Mesothelial cell of epicardium (in vitro differentiated cells): ENCODE results near the gene MYO5A. TPM values are rescaled to one million over a fixed set of nuclear protein-coding genes. Genes with fewer than 3 reads are reported as not detected.
A peak's percentile ranks its signal among the peaks of the same experiment; 100 is the strongest.
"Not testable (repeated sequence)": the region's sequence is repeated elsewhere in the genome, so short reads cannot be mapped to it uniquely, and the experiment has no call there.

Source experiments
- DNase-seq, 2 experiments: peaks; one replicate each; pipeline ENCODE4 v3.0.0; 2021; ENCODE audit warnings: low spot score in 2 of 2; ENCODE audit not compliant: unreplicated experiment in 2 of 2
- H3K27ac Mint-ChIP-seq: 2 replicates; pipeline ENCODE4 v1.8.0; 2021; ENCODE audit warnings: mixed read lengths
- H3K27me3 Mint-ChIP-seq: 2 replicates; pipeline ENCODE4 v1.8.0; 2021; ENCODE audit warnings: low read depth, mixed read lengths
- H3K36me3 Mint-ChIP-seq: 2 replicates; pipeline ENCODE4 v1.8.0; 2021; ENCODE audit warnings: mixed read lengths
- H3K4me1 Mint-ChIP-seq: 2 replicates; pipeline ENCODE4 v1.8.0; 2021; ENCODE audit warnings: mixed read lengths
- H3K4me3 Mint-ChIP-seq: 2 replicates; pipeline ENCODE4 v1.8.0; 2021; ENCODE audit warnings: mild to moderate bottlenecking, moderate library complexity, mixed read lengths
- H3K9me3 Mint-ChIP-seq: 2 replicates; pipeline ENCODE4 v1.8.0; 2021; ENCODE audit warnings: mixed read lengths
- CTCF ChIP-seq: fragments of 200-600 bp; sonication (generic); IDR thresholded peaks from one replicate; pipeline ENCODE4 v1.5.0; 2021; ENCODE audit warnings: antibody characterized with exemption; ENCODE audit not compliant: unreplicated experiment
- total RNA-seq: library from RNA; stranded (reverse); gene quantifications from 3 replicates; pipeline ENCODE4 v1.2.1, GENCODE V29; 2021

MYO5A gene
- total RNA-seq, 1 donor from 2014 or later: 14.4 TPM

GRCh38 chr15:52567871-52568600 lies 39.4 kb upstream of the MYO5A start:
- Mint-ChIP-seq H3K36me3 (no peaks in the 10 kb centered on the region), H3K27ac (peak overlapping the region; percentile 99), H3K9me3 (peaks cover under 1% of the 10 kb centered on the region), H3K4me3 (peak overlapping the region; percentile 89), H3K27me3 (no peaks in the 10 kb centered on the region), H3K4me1 (peaks cover 19% of the 10 kb centered on the region)
- DNase-seq: no peak
- TF ChIP-seq CTCF: no peak

- no peak for TF ChIP-seq CTCF
- Mint-ChIP-seq H3K27ac (peak overlapping the region; percentile 21), H3K36me3 (peaks cover 2% of the 10 kb centered on the region)
Measured at GRCh38 chr15:52566889-52567288, 38.2 kb upstream of the MYO5A start.

GRCh38 chr15:52565417-52566358 lies 37.0 kb upstream of the MYO5A start:
- H3K27me3 Mint-ChIP-seq, H3K36me3 Mint-ChIP-seq, H3K4me3 Mint-ChIP-seq, DNase-seq, H3K9me3 Mint-ChIP-seq: not testable (repeated sequence)
- Mint-ChIP-seq H3K27ac (peak overlapping the region; percentile 50), H3K4me1 (peaks cover 22% of the 10 kb centered on the region)

More at GRCh38 chr15:52566889-52567288, 38.2 kb upstream of the MYO5A start:
- H3K4me1 Mint-ChIP-seq: peaks cover 20% of the 10 kb centered on the region
- no peaks in the 10 kb centered on the region for H3K27me3 Mint-ChIP-seq
- H3K4me3 Mint-ChIP-seq: peak overlapping the region; percentile 89
- no peak for DNase-seq
- H3K9me3 Mint-ChIP-seq: no peaks in the 10 kb centered on the region

- Mint-ChIP-seq H3K36me3 (peaks cover 11% of the 10 kb centered on the region), H3K27ac (peak overlapping the region; percentile 12), H3K4me1 (peaks cover 29% of the 10 kb centered on the region), H3K9me3 (no peaks in the 10 kb centered on the region), H3K27me3 (no peaks in the 10 kb centered on the region), H3K4me3 (no peak overlapping the region)
- DNase-seq: no peak
- no peak for TF ChIP-seq CTCF
Measured at GRCh38 chr15:52563501-52564060, 34.9 kb upstream of the MYO5A start.

- no peak for DNase-seq
- TF ChIP-seq CTCF: no peak
- Mint-ChIP-seq H3K4me3 (no peak overlapping the region), H3K4me1 (peaks cover 14% of the 10 kb centered on the region), H3K36me3 (peaks cover 20% of the 10 kb centered on the region), H3K9me3 (no peaks in the 10 kb centered on the region), H3K27ac (no peak overlapping the region), H3K27me3 (no peaks in the 10 kb centered on the region)
Measured at GRCh38 chr15:52559575-52559974, 30.9 kb upstream of the MYO5A start.
